Upper lobe of left lung (tissue), 4 donors: ENCODE measurements around the gene NKPD1.

ENCODE experiments used
- EP300 ChIP-seq, 4 donors: sonication (generic); formaldehyde crosslinking; IDR thresholded peaks; one replicate each; pipeline ENCODE4 v1.5.1; 2017; ENCODE audit warnings: antibody characterized with exemption in 4 of 4, control low read depth in 2 of 4
- POLR2A ChIP-seq, 4 donors: fragments of 450-650 bp; IDR thresholded peaks; one replicate each; pipeline ENCODE4 v1.5.1; 2016 to 2017; ENCODE audit warnings: antibody characterized with exemption in 4 of 4, mild to moderate bottlenecking in 2 of 4
- POLR2AphosphoS5 ChIP-seq, 2 donors: sonication (generic); formaldehyde crosslinking; IDR thresholded peaks; one replicate each; pipeline ENCODE4 v1.5.1; 2017; ENCODE audit warnings: antibody characterized with exemption in 2 of 2
- TF ChIP-seq, protein P1 (sequence below), 6 experiments: fragments of 450-650 bp in 4 of 6; fragments of 200-600 bp in 2 of 6; sonication (generic) in 2 of 6; IDR thresholded peaks; one replicate each; pipeline ENCODE4 v1.5.1; 2016 to 2019; ENCODE audit warnings: antibody characterized with exemption in 6 of 6

DNA sequence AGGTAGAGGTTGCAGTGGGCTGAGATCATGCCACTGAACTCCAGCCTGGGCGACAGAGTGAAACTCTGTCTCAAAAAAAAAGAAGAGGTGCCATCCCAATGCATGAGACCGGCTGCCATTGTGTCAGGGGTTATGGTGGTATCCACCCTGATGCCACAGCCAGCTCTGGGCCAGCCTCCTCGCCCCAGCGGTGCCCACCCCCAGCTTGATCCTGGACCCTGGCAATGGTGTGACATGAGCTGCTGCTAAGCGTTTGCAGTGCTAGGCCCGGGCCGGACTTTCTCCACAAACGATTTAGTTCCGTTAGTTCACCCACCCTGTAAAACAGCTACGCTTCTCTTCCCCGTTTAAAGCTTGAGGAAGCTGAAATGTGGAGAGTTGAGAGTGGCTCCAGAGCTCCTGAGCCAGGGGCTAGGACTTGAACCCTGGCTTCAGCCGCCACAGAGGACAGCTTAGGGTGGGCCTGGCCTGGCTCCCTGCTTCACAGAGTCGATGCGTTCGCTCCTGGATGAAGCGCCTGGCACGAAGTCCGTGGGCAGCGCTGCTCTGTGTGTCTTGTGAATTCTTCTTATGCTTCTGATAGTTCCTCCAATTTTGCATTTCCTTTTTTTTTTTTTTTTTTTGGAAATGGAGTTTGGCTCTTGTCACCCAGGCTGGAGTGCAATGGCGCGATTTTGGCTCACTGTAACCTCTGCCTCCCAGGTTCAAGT lies 25.5 kb downstream of the NKPD1 start:
- TF ChIP-seq, protein P1, sequence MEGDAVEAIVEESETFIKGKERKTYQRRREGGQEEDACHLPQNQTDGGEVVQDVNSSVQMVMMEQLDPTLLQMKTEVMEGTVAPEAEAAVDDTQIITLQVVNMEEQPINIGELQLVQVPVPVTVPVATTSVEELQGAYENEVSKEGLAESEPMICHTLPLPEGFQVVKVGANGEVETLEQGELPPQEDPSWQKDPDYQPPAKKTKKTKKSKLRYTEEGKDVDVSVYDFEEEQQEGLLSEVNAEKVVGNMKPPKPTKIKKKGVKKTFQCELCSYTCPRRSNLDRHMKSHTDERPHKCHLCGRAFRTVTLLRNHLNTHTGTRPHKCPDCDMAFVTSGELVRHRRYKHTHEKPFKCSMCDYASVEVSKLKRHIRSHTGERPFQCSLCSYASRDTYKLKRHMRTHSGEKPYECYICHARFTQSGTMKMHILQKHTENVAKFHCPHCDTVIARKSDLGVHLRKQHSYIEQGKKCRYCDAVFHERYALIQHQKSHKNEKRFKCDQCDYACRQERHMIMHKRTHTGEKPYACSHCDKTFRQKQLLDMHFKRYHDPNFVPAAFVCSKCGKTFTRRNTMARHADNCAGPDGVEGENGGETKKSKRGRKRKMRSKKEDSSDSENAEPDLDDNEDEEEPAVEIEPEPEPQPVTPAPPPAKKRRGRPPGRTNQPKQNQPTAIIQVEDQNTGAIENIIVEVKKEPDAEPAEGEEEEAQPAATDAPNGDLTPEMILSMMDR (IDR thresholded peaks at IDR 0.05), result no peak
- TF ChIP-seq POLR2A (IDR thresholded peaks at IDR 0.05), result no peak
- TF ChIP-seq EP300 (IDR thresholded peaks at IDR 0.05), result no peak
- no peak for TF ChIP-seq POLR2AphosphoS5 (IDR thresholded peaks at IDR 0.05)
